ENCODE measurements around the gene SYPL2. TPM values are rescaled to one million over a fixed set of nuclear protein-coding genes. Genes with fewer than 3 reads are reported as not detected.

SYPL2 gene
- total RNA-seq, 4 donors from 2014 or later, result 0.27 to 1.8 (median 0.38) TPM; not detected in 1

- H3K4me3 ChIP-seq (ENCODE audit: low read depth, poor library complexity, severe bottlenecking), result peak within 1 kb of the TSS; percentile 69
- peak; percentile 78 to 96 for DNase-seq (ENCODE audit: low spot score in 2 of 2)
- 0 to 2% methylated on average over 17 to 27 of the region's 44 CpGs for WGBS, 2 donors
- TF ChIP-seq POLR2A (IDR thresholded peaks at IDR 0.05) (no peak), CTCF (IDR thresholded peaks at IDR 0.05) (peak in 1 of 3 donors; percentile 62)
- intact Hi-C loops (cut with DNase I; ENCODE audit: low total_unique reads), result loop anchor here (2.0 kb wide), 1 partner anchor 39 kb away; no protein-coding TSS in a partner anchor
These were observed 27.6 kb downstream of the SYPL2 start, which contains the start of gene CYB561D1 for GRCh38 chr1:109493805-109494539. CYB561D1 (plus strand) TSS chr1:109494094; CDS start chr1:109494140, 46 bp downstream.

GRCh38 chr1:109495738-109496137, 29.4 kb downstream of the SYPL2 start:
- TF ChIP-seq POLR2A (IDR thresholded peaks at IDR 0.05), result no peak
- no peak for TF ChIP-seq CTCF (IDR thresholded peaks at IDR 0.05)
- 92 to 95% methylated on average over 6 to 7 of the region's 7 CpGs for WGBS, 2 donors
- H3K4me3 ChIP-seq (ENCODE audit: low read depth, poor library complexity, severe bottlenecking), result no peak overlapping the region
- no peak for DNase-seq (ENCODE audit: low spot score in 2 of 2)
- intact Hi-C loops (cut with DNase I; ENCODE audit: low total_unique reads), result no loop called here

GRCh38 chr1:109497449-109498160, 31.3 kb downstream of the SYPL2 start:
- TF ChIP-seq POLR2A (IDR thresholded peaks at IDR 0.05) (no peak), CTCF (IDR thresholded peaks at IDR 0.05) (no peak)
- intact Hi-C loops (cut with DNase I; ENCODE audit: low total_unique reads), result no loop called here
- no peak overlapping the region for H3K4me3 ChIP-seq (ENCODE audit: low read depth, poor library complexity, severe bottlenecking)
- WGBS, 2 donors, result 61 to 62% methylated on average over 9 of the region's 9 CpGs
- no peak for DNase-seq (ENCODE audit: low spot score in 2 of 2)

- WGBS, 2 donors, result 64 to 80% methylated on average over 12 of the region's 12 CpGs
- DNase-seq (ENCODE audit: low spot score in 2 of 2), result no peak
- intact Hi-C loops (cut with DNase I; ENCODE audit: low total_unique reads), result no loop called here
- no peak overlapping the region for H3K4me3 ChIP-seq (ENCODE audit: low read depth, poor library complexity, severe bottlenecking)
- TF ChIP-seq CTCF (IDR thresholded peaks at IDR 0.05) (no peak), POLR2A (IDR thresholded peaks at IDR 0.05) (no peak)
These were observed 31.9 kb downstream of the SYPL2 start for GRCh38 chr1:109498161-109498801.

GRCh38 chr1:109499081-109499480, 32.7 kb downstream of the SYPL2 start:
- no peak for TF ChIP-seq POLR2A (IDR thresholded peaks at IDR 0.05)
- no peak for TF ChIP-seq CTCF (IDR thresholded peaks at IDR 0.05)
- no peak overlapping the region for H3K4me3 ChIP-seq (ENCODE audit: low read depth, poor library complexity, severe bottlenecking)
- intact Hi-C loops (cut with DNase I; ENCODE audit: low total_unique reads), result no loop called here
- 50% methylated on average over 7 of the region's 7 CpGs for WGBS, 2 donors
- DNase-seq (ENCODE audit: low spot score in 2 of 2), result no peak

Measured in lower leg skin (tissue), 4 donors.